ENCODE results near the gene SIRT1. TPM values are rescaled to one million over a fixed set of nuclear protein-coding genes. Genes with fewer than 3 reads are reported as not detected.

The SIRT1 gene
- total RNA-seq, 1 donor from 2014 or later, result 17.2 TPM

GRCh38 chr10:67917169-67917568, 32.7 kb downstream of the SIRT1 start:
- no peak overlapping the region for H3K27ac ChIP-seq (ENCODE audit: low read depth, low read length)
- no peaks in the 10 kb centered on the region for H3K4me1 ChIP-seq (ENCODE audit: control insufficient read depth in 3 of 3, insufficient read depth in 3 of 3, low read length in 3 of 3)
- no peaks in the 10 kb centered on the region for H3K9me3 ChIP-seq (ENCODE audit: control insufficient read depth in 3 of 3, low read length in 3 of 3)
- no peak overlapping the region for H3K4me3 ChIP-seq (ENCODE audit: low read length in 3 of 3)
- no peak overlapping the region for H3K9ac ChIP-seq (ENCODE audit: low read depth in 1 of 3, low read length in 3 of 3)
- H3K27me3 ChIP-seq (ENCODE audit: control insufficient read depth in 3 of 3, insufficient read depth in 3 of 3, low read length in 3 of 3), result no peaks in the 10 kb centered on the region
- peaks cover 6 to 44% (median 27%) of the 10 kb centered on the region in 3 donors for H3K36me3 ChIP-seq (ENCODE audit: control insufficient read depth in 3 of 3, insufficient read depth in 3 of 3, low read length in 3 of 3)

GRCh38 chr10:67917679-67918078, 33.2 kb downstream of the SIRT1 start:
- Histone ChIP-seq H3K36me3 (ENCODE audit: control insufficient read depth in 3 of 3, insufficient read depth in 3 of 3, low read length in 3 of 3) (peaks cover under 1 to 40% (median 23%) of the 10 kb centered on the region in 3 donors), H3K9me3 (ENCODE audit: control insufficient read depth in 3 of 3, low read length in 3 of 3) (no peaks in the 10 kb centered on the region), H3K9ac (ENCODE audit: low read depth in 1 of 3, low read length in 3 of 3) (no peak overlapping the region), H3K4me1 (ENCODE audit: control insufficient read depth in 3 of 3, insufficient read depth in 3 of 3, low read length in 3 of 3) (no peaks in the 10 kb centered on the region), H3K27ac (ENCODE audit: low read depth, low read length) (no peak overlapping the region), H3K4me3 (ENCODE audit: low read length in 3 of 3) (no peak overlapping the region), H3K27me3 (ENCODE audit: control insufficient read depth in 3 of 3, insufficient read depth in 3 of 3, low read length in 3 of 3) (no peaks in the 10 kb centered on the region)

GRCh38 chr10:67921065-67921464, 36.6 kb downstream of the SIRT1 start:
- Histone ChIP-seq H3K4me3 (ENCODE audit: low read length in 3 of 3) (no peak overlapping the region), H3K9me3 (ENCODE audit: control insufficient read depth in 3 of 3, low read length in 3 of 3) (no peaks in the 10 kb centered on the region), H3K9ac (ENCODE audit: low read depth in 1 of 3, low read length in 3 of 3) (no peak overlapping the region), H3K4me1 (ENCODE audit: control insufficient read depth in 3 of 3, insufficient read depth in 3 of 3, low read length in 3 of 3) (no peaks in the 10 kb centered on the region), H3K36me3 (ENCODE audit: control insufficient read depth in 3 of 3, insufficient read depth in 3 of 3, low read length in 3 of 3) (peaks cover 0 to 26% (median 22%) of the 10 kb centered on the region in 3 donors), H3K27ac (ENCODE audit: low read depth, low read length) (no peak overlapping the region), H3K27me3 (ENCODE audit: control insufficient read depth in 3 of 3, insufficient read depth in 3 of 3, low read length in 3 of 3) (no peaks in the 10 kb centered on the region)

- no peaks in the 10 kb centered on the region for H3K9me3 ChIP-seq (ENCODE audit: control insufficient read depth in 3 of 3, low read length in 3 of 3)
- H3K27me3 ChIP-seq (ENCODE audit: control insufficient read depth in 3 of 3, insufficient read depth in 3 of 3, low read length in 3 of 3), result no peaks in the 10 kb centered on the region
- H3K4me1 ChIP-seq (ENCODE audit: control insufficient read depth in 3 of 3, insufficient read depth in 3 of 3, low read length in 3 of 3), result no peaks in the 10 kb centered on the region
- no peak overlapping the region for H3K27ac ChIP-seq (ENCODE audit: low read depth, low read length)
- H3K4me3 ChIP-seq (ENCODE audit: low read length in 3 of 3), result no peak overlapping the region
- H3K36me3 ChIP-seq (ENCODE audit: control insufficient read depth in 3 of 3, insufficient read depth in 3 of 3, low read length in 3 of 3), result peaks cover 0 to 25% (median 14%) of the 10 kb centered on the region in 3 donors
- no peak overlapping the region for H3K9ac ChIP-seq (ENCODE audit: low read depth in 1 of 3, low read length in 3 of 3)
These were observed 39.1 kb downstream of the SIRT1 start for GRCh38 chr10:67923551-67923950.

- Histone ChIP-seq H3K36me3 (ENCODE audit: control insufficient read depth in 3 of 3, insufficient read depth in 3 of 3, low read length in 3 of 3) (peaks cover 0 to 25% (median 11%) of the 10 kb centered on the region in 3 donors), H3K4me1 (ENCODE audit: control insufficient read depth in 3 of 3, insufficient read depth in 3 of 3, low read length in 3 of 3) (no peaks in the 10 kb centered on the region), H3K4me3 (ENCODE audit: low read length in 3 of 3) (no peak overlapping the region), H3K9ac (ENCODE audit: low read depth in 1 of 3, low read length in 3 of 3) (no peak overlapping the region), H3K27ac (ENCODE audit: low read depth, low read length) (no peak overlapping the region), H3K27me3 (ENCODE audit: control insufficient read depth in 3 of 3, insufficient read depth in 3 of 3, low read length in 3 of 3) (no peaks in the 10 kb centered on the region), H3K9me3 (ENCODE audit: control insufficient read depth in 3 of 3, low read length in 3 of 3) (no peaks in the 10 kb centered on the region)
These were observed 39.7 kb downstream of the SIRT1 start for GRCh38 chr10:67924136-67924535.

GRCh38 chr10:67925449-67926005, 41.1 kb downstream of the SIRT1 start:
- H3K9me3 ChIP-seq (ENCODE audit: control insufficient read depth in 3 of 3, low read length in 3 of 3), result no peaks in the 10 kb centered on the region
- no peak overlapping the region for H3K27ac ChIP-seq (ENCODE audit: low read depth, low read length)
- peaks cover 0 to 25% (median 8%) of the 10 kb centered on the region in 3 donors for H3K36me3 ChIP-seq (ENCODE audit: control insufficient read depth in 3 of 3, insufficient read depth in 3 of 3, low read length in 3 of 3)
- no peaks in the 10 kb centered on the region for H3K4me1 ChIP-seq (ENCODE audit: control insufficient read depth in 3 of 3, insufficient read depth in 3 of 3, low read length in 3 of 3)
- H3K4me3 ChIP-seq (ENCODE audit: low read length in 3 of 3), result no peak overlapping the region
- H3K27me3 ChIP-seq (ENCODE audit: control insufficient read depth in 3 of 3, insufficient read depth in 3 of 3, low read length in 3 of 3), result no peaks in the 10 kb centered on the region
- no peak overlapping the region for H3K9ac ChIP-seq (ENCODE audit: low read depth in 1 of 3, low read length in 3 of 3)

- H3K36me3 ChIP-seq (ENCODE audit: control insufficient read depth in 3 of 3, insufficient read depth in 3 of 3, low read length in 3 of 3), result peaks cover 3 to 29% (median 12%) of the 10 kb centered on the region in 3 donors
- H3K4me1 ChIP-seq (ENCODE audit: control insufficient read depth in 3 of 3, insufficient read depth in 3 of 3, low read length in 3 of 3), result no peaks in the 10 kb centered on the region
- H3K27ac ChIP-seq (ENCODE audit: low read depth, low read length), result no peak overlapping the region
- no peaks in the 10 kb centered on the region for H3K9me3 ChIP-seq (ENCODE audit: control insufficient read depth in 3 of 3, low read length in 3 of 3)
- H3K4me3 ChIP-seq (ENCODE audit: low read length in 3 of 3), result no peak overlapping the region
- no peak overlapping the region for H3K9ac ChIP-seq (ENCODE audit: low read depth in 1 of 3, low read length in 3 of 3)
- no peaks in the 10 kb centered on the region for H3K27me3 ChIP-seq (ENCODE audit: control insufficient read depth in 3 of 3, insufficient read depth in 3 of 3, low read length in 3 of 3)
These were observed 42.5 kb downstream of the SIRT1 start for GRCh38 chr10:67926951-67927350.

- Histone ChIP-seq H3K9ac (ENCODE audit: low read depth in 1 of 3, low read length in 3 of 3) (no peak overlapping the region), H3K4me3 (ENCODE audit: low read length in 3 of 3) (no peak overlapping the region), H3K27me3 (ENCODE audit: control insufficient read depth in 3 of 3, insufficient read depth in 3 of 3, low read length in 3 of 3) (no peaks in the 10 kb centered on the region), H3K36me3 (ENCODE audit: control insufficient read depth in 3 of 3, insufficient read depth in 3 of 3, low read length in 3 of 3) (peaks cover 11 to 18% (median 15%) of the 10 kb centered on the region in 3 donors), H3K4me1 (ENCODE audit: control insufficient read depth in 3 of 3, insufficient read depth in 3 of 3, low read length in 3 of 3) (no peaks in the 10 kb centered on the region), H3K9me3 (ENCODE audit: control insufficient read depth in 3 of 3, low read length in 3 of 3) (no peaks in the 10 kb centered on the region), H3K27ac (ENCODE audit: low read depth, low read length) (no peak overlapping the region)
These were observed 48.7 kb downstream of the SIRT1 start for GRCh38 chr10:67933199-67933598.

- peaks cover 11 to 15% (median 15%) of the 10 kb centered on the region in 3 donors for H3K36me3 ChIP-seq (ENCODE audit: control insufficient read depth in 3 of 3, insufficient read depth in 3 of 3, low read length in 3 of 3)
These were observed 49.9 kb downstream of the SIRT1 start for GRCh38 chr10:67934336-67934735.

GRCh38 chr10:67935223-67935622, 50.8 kb downstream of the SIRT1 start:
- Histone ChIP-seq H3K9me3 (ENCODE audit: control insufficient read depth in 3 of 3, low read length in 3 of 3) (no peaks in the 10 kb centered on the region), H3K9ac (ENCODE audit: low read depth in 1 of 3, low read length in 3 of 3) (no peak overlapping the region), H3K36me3 (ENCODE audit: control insufficient read depth in 3 of 3, insufficient read depth in 3 of 3, low read length in 3 of 3) (peaks cover 11 to 15% (median 15%) of the 10 kb centered on the region in 3 donors), H3K27me3 (ENCODE audit: control insufficient read depth in 3 of 3, insufficient read depth in 3 of 3, low read length in 3 of 3) (no peaks in the 10 kb centered on the region), H3K4me3 (ENCODE audit: low read length in 3 of 3) (no peak overlapping the region), H3K27ac (ENCODE audit: low read depth, low read length) (no peak overlapping the region), H3K4me1 (ENCODE audit: control insufficient read depth in 3 of 3, insufficient read depth in 3 of 3, low read length in 3 of 3) (no peaks in the 10 kb centered on the region)

More at GRCh38 chr10:67934336-67934735, 49.9 kb downstream of the SIRT1 start:
- no peak overlapping the region for H3K9ac ChIP-seq (ENCODE audit: low read depth in 1 of 3, low read length in 3 of 3)
- no peaks in the 10 kb centered on the region for H3K9me3 ChIP-seq (ENCODE audit: control insufficient read depth in 3 of 3, low read length in 3 of 3)
- no peak overlapping the region for H3K27ac ChIP-seq (ENCODE audit: low read depth, low read length)
- H3K27me3 ChIP-seq (ENCODE audit: control insufficient read depth in 3 of 3, insufficient read depth in 3 of 3, low read length in 3 of 3), result no peaks in the 10 kb centered on the region
- no peaks in the 10 kb centered on the region for H3K4me1 ChIP-seq (ENCODE audit: control insufficient read depth in 3 of 3, insufficient read depth in 3 of 3, low read length in 3 of 3)
- no peak overlapping the region for H3K4me3 ChIP-seq (ENCODE audit: low read length in 3 of 3)

Measured in skeletal muscle tissue (tissue), 4 donors.